GDM1 (cell line): ENCODE data around the gene INSYN1.
"Not testable (repeated sequence)": the region's sequence is repeated elsewhere in the genome, so short reads cannot be mapped to it uniquely, and the experiment has no call there.

Experiments used
- DNase-seq: peaks from one replicate; lab custom pipeline; 2025; lab: John Stamatoyannopoulos, UW

The INSYN1 gene

GRCh38 chr15:73753250-73754130 is at the start of gene INSYN1:
Gene INSYN1, minus strand, starts transcription at chr15:73753351. Its CDS starts 2,221 bp downstream, at chr15:73751130.
- no peak for DNase-seq

- no peak for DNase-seq
These were observed 49.4 kb upstream of the INSYN1 start for GRCh38 chr15:73802431-73803041.

- no peak for DNase-seq
These were observed 47.7 kb upstream of the INSYN1 start for GRCh38 chr15:73800662-73801345.

GRCh38 chr15:73799466-73799865 is 46.3 kb upstream of the INSYN1 start:
- DNase-seq: no peak

- DNase-seq: no peak
These were observed 44.4 kb upstream of the INSYN1 start for GRCh38 chr15:73797366-73798158.

- DNase-seq: no peak
These were observed 43.2 kb upstream of the INSYN1 start for GRCh38 chr15:73796331-73796831.

GRCh38 chr15:73794443-73795133 is 41.4 kb upstream of the INSYN1 start:
- DNase-seq: no peak

- DNase-seq: not testable (repeated sequence)
These were observed 39.9 kb upstream of the INSYN1 start for GRCh38 chr15:73792899-73793541.

GRCh38 chr15:73792415-73792814 is 39.3 kb upstream of the INSYN1 start:
- DNase-seq: no peak

- DNase-seq: no peak
These were observed 36.5 kb upstream of the INSYN1 start for GRCh38 chr15:73789521-73790240.

- no peak for DNase-seq
These were observed 34.5 kb upstream of the INSYN1 start for GRCh38 chr15:73787621-73788020.

GRCh38 chr15:73786538-73786937 is 33.4 kb upstream of the INSYN1 start:
- no peak for DNase-seq

GRCh38 chr15:73785256-73786014 is 32.3 kb upstream of the INSYN1 start:
- not testable (repeated sequence) for DNase-seq

- DNase-seq: no peak
These were observed 31.1 kb upstream of the INSYN1 start for GRCh38 chr15:73784291-73784690.

- no peak for DNase-seq
These were observed 29.3 kb upstream of the INSYN1 start for GRCh38 chr15:73782344-73782959.

- no peak for DNase-seq
These were observed 28.1 kb upstream of the INSYN1 start for GRCh38 chr15:73781038-73781925.

- no peak for DNase-seq
These were observed 26.8 kb upstream of the INSYN1 start for GRCh38 chr15:73779974-73780373.

- DNase-seq: no peak
These were observed 24.6 kb upstream of the INSYN1 start for GRCh38 chr15:73777741-73778140.
